Caco-2 (cell line): Measurements from ENCODE around the gene SNX32. TPM values are rescaled to one million over a fixed set of nuclear protein-coding genes. Genes with fewer than 3 reads are reported as not detected.
A peak's percentile ranks its signal among the peaks of the same experiment; 100 is the strongest.

Experiments
- BruUV-seq: library from RNA; stranded (reverse); fragments of 400-500 nt; replicated peaks from 2 replicates; lab custom pipeline; 2021; lab: Mats Ljungman, UMichigan
- CTCF ChIA-PET: fragments of 300-600 bp; sonication (Branson Sonifier 250); formaldehyde crosslinking; loops from one replicate; lab custom pipeline; 2022; ENCODE audit warnings: antibody characterized with exemption; lab: Charles Lee
- POLR2A ChIA-PET: fragments of 300-600 bp; sonication (Branson Sonifier 250); formaldehyde crosslinking; loops from one replicate; lab custom pipeline; 2022; ENCODE audit warnings: antibody characterized with exemption; lab: Charles Lee
- DNase-seq, 2 experiments: peaks; one replicate each; pipeline versions ENCODE4 v3.0.0 to v3.0.0-alpha.2; 2020 to 2022
- H3K27me3 ChIP-seq: replicated peaks from 2 replicates; pipeline ENCODE4 v1.6.0; 2011; ENCODE audit warnings: low read length; ENCODE audit not compliant: control insufficient read depth, insufficient read depth
- H3K36me3 ChIP-seq: 2 replicates; pipeline ENCODE4 v1.5.1; 2011; ENCODE audit warnings: low read length; ENCODE audit not compliant: control insufficient read depth, insufficient read depth
- H3K4me1 ChIP-seq: fragments of 250-450 bp; sonication (Bioruptor Pico); 2 replicates; pipeline ENCODE4 v1.5.1; 2020; ENCODE audit warnings: mild to moderate bottlenecking
- H3K4me3 ChIP-seq: 2 replicates; pipeline ENCODE4 v1.5.1; 2011; ENCODE audit warnings: low read depth, mild to moderate bottlenecking, control low read depth, low read length
- H3K9me3 ChIP-seq: fragments of 250-450 bp; sonication (Bioruptor Pico); 2 replicates; pipeline ENCODE4 v1.5.1; 2020; ENCODE audit warnings: mild to moderate bottlenecking, moderate library complexity
- H3K27ac Mint-ChIP-seq: one replicate; pipeline ENCODE4 v1.8.0; 2022; ENCODE audit warnings: mixed read lengths; ENCODE audit not compliant: unreplicated experiment
- H3K27me3 Mint-ChIP-seq: one replicate; pipeline ENCODE4 v1.8.0; 2022; ENCODE audit warnings: mixed read lengths; ENCODE audit not compliant: insufficient read depth, unreplicated experiment
- H3K36me3 Mint-ChIP-seq: one replicate; pipeline ENCODE4 v1.8.0; 2022; ENCODE audit warnings: mild to moderate bottlenecking, mixed read lengths; ENCODE audit not compliant: insufficient read depth, unreplicated experiment
- H3K4me1 Mint-ChIP-seq: one replicate; pipeline ENCODE4 v1.8.0; 2022; ENCODE audit warnings: low read depth, mixed read lengths; ENCODE audit not compliant: unreplicated experiment
- H3K4me3 Mint-ChIP-seq: one replicate; pipeline ENCODE4 v1.8.0; 2022; ENCODE audit warnings: mild to moderate bottlenecking, moderate library complexity, mixed read lengths; ENCODE audit not compliant: unreplicated experiment
- H3K9me3 Mint-ChIP-seq: one replicate; pipeline ENCODE4 v1.8.0; 2022; ENCODE audit warnings: mixed read lengths; ENCODE audit not compliant: unreplicated experiment
- intact Hi-C: fragments of 100-400 bp; cut with micrococcal nuclease; formaldehyde crosslinking; loops from one replicate; pipeline ENCODE4 v1.10.0; 2022; ENCODE audit not compliant: unreplicated experiment
- total RNA-seq: library from RNA; stranded (reverse); gene quantifications from 2 replicates; pipeline ENCODE4 v1.2.3, GENCODE V29; 2022
- TF ChIP-seq, protein P1 (sequence below), 2 experiments: fragments of 200-600 bp in 1 of 2; IDR thresholded peaks; 1 replicate in 1 of 2; 2 replicates in 1 of 2; pipeline versions ENCODE4 v1.5.1 to v1.8.0; 2011 to 2022; ENCODE audit warnings: antibody characterized with exemption in 1 of 2, control low read depth in 1 of 2, inconsistent platforms in 1 of 2, low read depth in 1 of 2, low read length in 1 of 2, mild to moderate bottlenecking in 1 of 2, moderate library complexity in 1 of 2; ENCODE audit not compliant: insufficient read depth in 1 of 2, severe bottlenecking in 1 of 2, unreplicated experiment in 1 of 2

Gene SNX32
- total RNA-seq, 1 experiment from 2014 or later, result not detected

DNA sequence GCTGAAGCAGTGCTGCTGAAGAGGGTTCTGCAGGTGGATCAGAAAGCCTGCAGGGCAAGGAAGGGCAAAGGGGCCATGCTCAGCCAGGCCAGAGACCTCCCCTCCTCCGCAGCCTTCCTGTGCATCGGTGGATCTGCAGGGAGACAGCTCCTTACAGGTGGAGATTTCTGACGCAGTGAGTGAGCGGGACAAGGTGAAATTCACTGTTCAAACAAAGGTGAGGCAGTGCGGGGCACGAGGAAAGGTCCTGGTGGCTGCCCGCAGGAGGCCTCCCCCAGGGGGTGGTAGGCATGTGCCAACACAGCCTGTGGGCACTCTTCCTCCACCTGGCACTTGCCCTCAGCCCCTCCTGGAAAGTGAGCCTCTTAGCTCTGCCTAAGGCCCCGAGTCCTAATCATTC is 15.6 kb downstream of the SNX32 start:
- TF ChIP-seq, protein P1, sequence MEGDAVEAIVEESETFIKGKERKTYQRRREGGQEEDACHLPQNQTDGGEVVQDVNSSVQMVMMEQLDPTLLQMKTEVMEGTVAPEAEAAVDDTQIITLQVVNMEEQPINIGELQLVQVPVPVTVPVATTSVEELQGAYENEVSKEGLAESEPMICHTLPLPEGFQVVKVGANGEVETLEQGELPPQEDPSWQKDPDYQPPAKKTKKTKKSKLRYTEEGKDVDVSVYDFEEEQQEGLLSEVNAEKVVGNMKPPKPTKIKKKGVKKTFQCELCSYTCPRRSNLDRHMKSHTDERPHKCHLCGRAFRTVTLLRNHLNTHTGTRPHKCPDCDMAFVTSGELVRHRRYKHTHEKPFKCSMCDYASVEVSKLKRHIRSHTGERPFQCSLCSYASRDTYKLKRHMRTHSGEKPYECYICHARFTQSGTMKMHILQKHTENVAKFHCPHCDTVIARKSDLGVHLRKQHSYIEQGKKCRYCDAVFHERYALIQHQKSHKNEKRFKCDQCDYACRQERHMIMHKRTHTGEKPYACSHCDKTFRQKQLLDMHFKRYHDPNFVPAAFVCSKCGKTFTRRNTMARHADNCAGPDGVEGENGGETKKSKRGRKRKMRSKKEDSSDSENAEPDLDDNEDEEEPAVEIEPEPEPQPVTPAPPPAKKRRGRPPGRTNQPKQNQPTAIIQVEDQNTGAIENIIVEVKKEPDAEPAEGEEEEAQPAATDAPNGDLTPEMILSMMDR (IDR thresholded peaks at IDR 0.05; ENCODE audit: insufficient read depth in 1 of 2, low read depth in 1 of 2, low read length in 1 of 2, severe bottlenecking in 1 of 2, unreplicated experiment in 1 of 2), result no peak
- intact Hi-C loops, result no loop called here
- ChIA-PET CTCF (interaction anchor here (1.2 to 2.9 kb wide), 4 partner anchors 10 to 153 kb away, joined by 3 to 16 read pairs (median 6); partner anchors contain the start of genes BANF1, CCDC85B, EIF1AD and KAT5), POLR2A (interaction anchor here (0.6 to 1.8 kb wide), 3 partner anchors 9 to 274 kb away, joined by 4 to 10 read pairs (median 6); partner anchors contain the start of gene CFL1)
- no peaks in the 10 kb centered on the region for H3K9me3 Mint-ChIP-seq
- H3K9me3 ChIP-seq, result 0 out of 2 replicates have a peak, but pooled peaks cover 3% of the 10 kb centered on the region
- peak in 1 of 2 experiments; percentile 63 for DNase-seq
- H3K36me3 ChIP-seq, result peaks cover 7% of the 10 kb centered on the region; the same call in 1 of the 2 replicates
- H3K27me3 ChIP-seq, result no peaks in the 10 kb centered on the region
- no TSS peak for BruUV-seq
- peaks cover 20% of the 10 kb centered on the region for H3K4me1 Mint-ChIP-seq
- H3K27ac Mint-ChIP-seq, result peak overlapping the region; percentile 59
- no peak overlapping the region for H3K4me3 Mint-ChIP-seq
- no peaks in the 10 kb centered on the region for H3K27me3 Mint-ChIP-seq
- peaks cover 58% of the 10 kb centered on the region for H3K36me3 Mint-ChIP-seq
- H3K4me1 ChIP-seq, result peaks cover 25% of the 10 kb centered on the region
- H3K4me3 ChIP-seq, result no peak overlapping the region

GRCh38 chr11:65849771-65850216 is 16.0 kb downstream of the SNX32 start:
- BruUV-seq, result no TSS peak
- peaks cover 22% of the 10 kb centered on the region for H3K4me1 Mint-ChIP-seq
- H3K36me3 Mint-ChIP-seq, result peaks cover 62% of the 10 kb centered on the region
- Histone ChIP-seq H3K36me3 (peaks cover 7% of the 10 kb centered on the region; the same call in 1 of the 2 replicates), H3K9me3 (0 out of 2 replicates have a peak, but pooled peaks cover 3% of the 10 kb centered on the region), H3K4me1 (peaks cover 20% of the 10 kb centered on the region), H3K4me3 (no peak overlapping the region), H3K27me3 (no peaks in the 10 kb centered on the region)
- TF ChIP-seq, protein P1 (IDR thresholded peaks at IDR 0.05; ENCODE audit: insufficient read depth in 1 of 2, low read depth in 1 of 2, low read length in 1 of 2, severe bottlenecking in 1 of 2, unreplicated experiment in 1 of 2), result no peak
- peak in 1 of 2 experiments; percentile 38 for DNase-seq
- ChIA-PET POLR2A (interaction anchor here (0.6 to 1.8 kb wide), 3 partner anchors 8 to 36 kb away, joined by 3 to 10 read pairs (median 6); partner anchors contain the start of gene CFL1), CTCF (interaction anchor here (0.7 to 2.9 kb wide), 6 partner anchors 10 to 153 kb away, joined by 3 to 16 read pairs (median 4); partner anchors contain the start of genes BANF1, CCDC85B, EIF1AD and KAT5)
- peak overlapping the region; percentile 59 for H3K27ac Mint-ChIP-seq
- H3K4me3 Mint-ChIP-seq, result no peak overlapping the region
- H3K9me3 Mint-ChIP-seq, result no peaks in the 10 kb centered on the region
- no peaks in the 10 kb centered on the region for H3K27me3 Mint-ChIP-seq
- intact Hi-C loops, result no loop called here

DNA sequence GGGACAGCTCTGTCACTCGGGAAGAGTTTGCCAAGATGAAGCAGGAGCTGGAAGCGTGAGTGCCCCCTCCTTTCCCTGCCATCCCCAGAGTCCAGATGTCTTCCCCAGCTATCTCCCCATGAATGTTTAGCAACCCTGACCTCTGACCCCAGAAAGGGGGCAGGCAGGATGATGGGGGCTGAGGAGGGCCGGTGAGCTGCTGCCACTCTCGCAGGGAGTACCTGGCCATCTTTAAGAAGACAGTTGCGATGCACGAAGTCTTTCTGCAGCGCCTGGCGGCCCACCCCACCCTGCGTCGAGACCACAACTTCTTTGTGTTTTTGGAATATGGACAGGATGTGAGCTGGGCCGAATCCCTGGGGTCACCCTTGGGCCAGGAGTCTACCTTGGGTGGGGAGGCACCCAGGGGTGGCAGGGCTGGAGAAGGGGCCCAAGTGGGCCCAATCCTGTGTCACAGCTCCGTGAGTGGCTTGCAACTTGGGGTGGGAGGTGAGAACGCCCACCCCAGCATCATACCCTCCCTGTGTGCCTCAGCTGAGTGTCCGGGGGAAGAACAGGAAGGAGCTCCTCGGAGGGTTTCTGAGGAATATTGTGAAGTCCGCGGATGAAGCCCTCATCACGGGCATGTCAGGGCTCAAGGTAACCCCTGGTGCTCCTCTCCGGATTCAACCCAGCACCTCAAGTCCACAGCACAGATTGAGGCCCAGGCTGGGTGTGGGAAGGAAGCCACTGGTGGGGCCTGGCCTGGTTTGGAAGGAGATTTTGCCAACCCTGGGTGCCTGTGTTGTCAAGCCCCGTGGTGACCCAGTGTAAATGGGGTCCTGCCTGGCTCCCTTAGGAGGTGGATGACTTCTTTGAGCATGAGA is 16.7 kb downstream of the SNX32 start:
- Mint-ChIP-seq H3K4me3 (no peak overlapping the region), H3K9me3 (no peaks in the 10 kb centered on the region), H3K4me1 (peaks cover 27% of the 10 kb centered on the region), H3K27me3 (no peaks in the 10 kb centered on the region), H3K36me3 (peaks cover 68% of the 10 kb centered on the region), H3K27ac (no peak overlapping the region)
- ChIA-PET POLR2A (interaction anchor here (0.6 to 1.8 kb wide), 2 partner anchors 8 to 35 kb away, joined by 3 to 6 read pairs; partner anchors contain the start of gene CFL1), CTCF (interaction anchor here (0.7 to 2.9 kb wide), 5 partner anchors 9 to 138 kb away, joined by 3 to 16 read pairs (median 4); partner anchors contain the start of genes CCDC85B, KAT5 and MUS81)
- peak in 1 of 2 experiments; percentile 50 for DNase-seq
- BruUV-seq, result no TSS peak
- H3K4me3 ChIP-seq, result no peak overlapping the region
- TF ChIP-seq, protein P1 (IDR thresholded peaks at IDR 0.05; ENCODE audit: insufficient read depth in 1 of 2, low read depth in 1 of 2, low read length in 1 of 2, severe bottlenecking in 1 of 2, unreplicated experiment in 1 of 2), result no peak
- peaks cover 8% of the 10 kb centered on the region; the same call in 1 of the 2 replicates for H3K36me3 ChIP-seq
- no peaks in the 10 kb centered on the region for H3K27me3 ChIP-seq
- 0 out of 2 replicates have a peak, but pooled peaks cover 3% of the 10 kb centered on the region for H3K9me3 ChIP-seq
- intact Hi-C loops, result no loop called here
- H3K4me1 ChIP-seq, result peaks cover 18% of the 10 kb centered on the region
